NCI-H226 (cell line): ENCODE results near the gene C1QB.
A peak's percentile ranks its signal among the peaks of the same experiment; 100 is the strongest.

ENCODE experiments used
- DNase-seq: peaks from one replicate; pipeline ENCODE4 v3.0.0-alpha.2; 2015

The C1QB gene

GRCh38 chr1:22635436-22635835 is 17.6 kb upstream of the C1QB start:
- no peak for DNase-seq

GRCh38 chr1:22636353-22636752 is 16.7 kb upstream of the C1QB start, which contains the start of gene C1QA:
Gene C1QA, plus strand, starts transcription at chr1:22636628. Its CDS starts 989 bp downstream, at chr1:22637617.
- no peak for DNase-seq

DNA sequence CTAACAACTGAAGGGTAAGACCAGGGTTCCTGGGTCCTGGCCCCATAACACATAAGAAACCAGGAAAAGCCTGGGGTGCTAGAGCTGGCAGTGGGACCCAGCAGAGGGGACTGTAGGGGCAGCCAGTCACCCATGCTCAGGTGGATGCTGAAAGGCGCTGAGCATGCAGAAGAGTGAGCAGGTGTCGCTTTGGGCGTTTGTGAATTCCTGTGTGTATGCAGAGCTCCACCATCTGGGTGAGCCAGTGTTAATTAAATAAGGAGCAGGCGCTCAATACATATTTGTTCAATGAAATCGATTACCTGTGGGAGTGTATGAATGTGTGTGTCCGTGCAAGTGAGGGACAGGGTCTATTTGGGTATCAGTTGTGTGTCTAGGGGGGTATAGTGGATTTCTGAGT is 16.1 kb upstream of the C1QB start:
- no peak for DNase-seq

DNA sequence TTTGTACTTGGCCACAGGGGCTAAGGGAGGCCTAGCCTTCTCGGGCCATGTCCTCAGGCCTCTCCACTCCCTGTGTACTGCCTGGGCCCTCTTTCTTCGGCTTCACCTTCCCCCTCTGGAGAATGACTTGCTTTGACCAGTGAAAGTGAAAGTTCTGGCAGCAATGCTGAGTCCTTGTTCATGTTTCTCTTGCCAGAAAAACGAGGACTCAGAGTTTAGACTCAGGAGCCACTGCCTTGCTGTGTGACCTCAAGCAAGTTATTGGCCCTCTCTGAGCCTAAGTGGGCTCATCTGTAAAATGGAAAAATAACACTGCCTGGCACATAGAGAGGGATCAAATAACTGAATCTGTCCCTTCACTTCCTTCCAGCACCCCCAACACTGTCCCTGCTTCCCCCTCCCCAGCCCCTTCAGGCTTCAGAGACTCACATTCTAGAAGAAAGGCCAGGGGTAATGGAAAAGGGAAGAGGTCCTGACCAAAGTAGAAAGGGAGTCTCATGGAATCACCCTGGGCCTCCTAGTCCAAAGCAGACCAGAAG is 15.1 kb upstream of the C1QB start:
- DNase-seq = no peak

DNA sequence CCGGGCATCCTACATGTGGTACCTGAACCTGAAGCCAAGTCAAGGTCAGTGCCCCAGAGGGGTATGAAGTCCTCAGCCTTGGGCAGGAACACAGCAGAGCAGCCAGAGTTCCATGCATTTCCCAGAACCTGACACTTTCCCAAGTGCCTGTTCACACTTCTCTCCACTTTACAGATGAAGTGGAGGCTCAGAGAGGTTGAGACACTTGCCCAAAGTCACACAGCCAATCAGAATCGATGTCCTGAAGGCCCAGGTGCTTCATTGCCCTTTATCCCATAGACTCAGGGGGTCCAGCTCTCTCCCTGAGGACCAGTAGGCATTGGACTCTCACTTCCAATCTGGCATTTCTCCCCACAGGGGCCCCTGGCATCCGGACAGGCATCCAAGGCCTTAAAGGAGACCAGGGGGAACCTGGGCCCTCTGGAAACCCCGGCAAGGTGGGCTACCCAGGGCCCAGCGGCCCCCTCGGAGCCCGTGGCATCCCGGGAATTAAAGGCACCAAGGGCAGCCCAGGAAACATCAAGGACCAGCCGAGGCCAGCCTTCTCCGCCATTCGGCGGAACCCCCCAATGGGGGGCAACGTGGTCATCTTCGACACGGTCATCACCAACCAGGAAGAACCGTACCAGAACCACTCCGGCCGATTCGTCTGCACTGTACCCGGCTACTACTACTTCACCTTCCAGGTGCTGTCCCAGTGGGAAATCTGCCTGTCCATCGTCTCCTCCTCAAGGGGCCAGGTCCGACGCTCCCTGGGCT is 14.4 kb upstream of the C1QB start:
- DNase-seq = no peak

DNA sequence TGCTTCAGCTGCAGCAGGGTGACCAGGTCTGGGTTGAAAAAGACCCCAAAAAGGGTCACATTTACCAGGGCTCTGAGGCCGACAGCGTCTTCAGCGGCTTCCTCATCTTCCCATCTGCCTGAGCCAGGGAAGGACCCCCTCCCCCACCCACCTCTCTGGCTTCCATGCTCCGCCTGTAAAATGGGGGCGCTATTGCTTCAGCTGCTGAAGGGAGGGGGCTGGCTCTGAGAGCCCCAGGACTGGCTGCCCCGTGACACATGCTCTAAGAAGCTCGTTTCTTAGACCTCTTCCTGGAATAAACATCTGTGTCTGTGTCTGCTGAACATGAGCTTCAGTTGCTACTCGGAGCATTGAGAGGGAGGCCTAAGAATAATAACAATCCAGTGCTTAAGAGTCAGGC is 13.8 kb upstream of the C1QB start:
- DNase-seq = no peak

GRCh38 chr1:22641247-22641646 is 11.8 kb upstream of the C1QB start:
- no peak for DNase-seq

- DNase-seq = peak; percentile 24
These were observed 11.0 kb upstream of the C1QB start for GRCh38 chr1:22641906-22642636.

GRCh38 chr1:22643381-22643780 is 9.7 kb upstream of the C1QB start, which contains the start of gene C1QC:
Gene C1QC, plus strand, starts transcription at chr1:22643633. Its CDS starts 391 bp downstream, at chr1:22644024.
- no peak for DNase-seq

- no peak for DNase-seq
These were observed 9.1 kb upstream of the C1QB start for GRCh38 chr1:22643928-22644327.

- no peak for DNase-seq
These were observed 7.1 kb upstream of the C1QB start for GRCh38 chr1:22645931-22646330.

- no peak for DNase-seq
These were observed 6.7 kb upstream of the C1QB start for GRCh38 chr1:22646384-22646783.

DNA sequence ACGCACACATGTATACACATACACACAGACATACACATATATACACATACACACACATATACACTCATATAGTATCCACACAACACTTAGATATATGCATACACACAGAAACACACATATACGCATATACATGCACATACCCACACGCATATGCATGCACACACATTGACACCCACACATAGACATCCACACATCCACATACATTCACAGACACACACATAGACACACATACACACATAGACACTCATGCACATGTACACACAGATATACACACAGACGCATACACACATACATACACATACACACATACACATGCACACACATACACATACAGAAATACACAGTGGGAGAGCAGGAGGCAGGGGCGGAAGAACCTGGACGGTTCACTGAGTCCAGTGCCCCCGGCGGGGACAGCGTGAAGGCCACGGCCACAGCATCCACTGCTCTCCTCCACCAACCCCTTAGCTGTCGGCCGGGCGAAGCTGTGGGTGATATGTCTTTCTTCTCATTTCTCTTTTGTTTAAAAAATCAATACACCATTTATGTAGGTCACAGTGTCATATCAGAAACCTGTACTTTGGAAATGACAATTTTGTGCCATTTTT is 2.8 kb upstream of the C1QB start:
- DNase-seq = no peak

DNA sequence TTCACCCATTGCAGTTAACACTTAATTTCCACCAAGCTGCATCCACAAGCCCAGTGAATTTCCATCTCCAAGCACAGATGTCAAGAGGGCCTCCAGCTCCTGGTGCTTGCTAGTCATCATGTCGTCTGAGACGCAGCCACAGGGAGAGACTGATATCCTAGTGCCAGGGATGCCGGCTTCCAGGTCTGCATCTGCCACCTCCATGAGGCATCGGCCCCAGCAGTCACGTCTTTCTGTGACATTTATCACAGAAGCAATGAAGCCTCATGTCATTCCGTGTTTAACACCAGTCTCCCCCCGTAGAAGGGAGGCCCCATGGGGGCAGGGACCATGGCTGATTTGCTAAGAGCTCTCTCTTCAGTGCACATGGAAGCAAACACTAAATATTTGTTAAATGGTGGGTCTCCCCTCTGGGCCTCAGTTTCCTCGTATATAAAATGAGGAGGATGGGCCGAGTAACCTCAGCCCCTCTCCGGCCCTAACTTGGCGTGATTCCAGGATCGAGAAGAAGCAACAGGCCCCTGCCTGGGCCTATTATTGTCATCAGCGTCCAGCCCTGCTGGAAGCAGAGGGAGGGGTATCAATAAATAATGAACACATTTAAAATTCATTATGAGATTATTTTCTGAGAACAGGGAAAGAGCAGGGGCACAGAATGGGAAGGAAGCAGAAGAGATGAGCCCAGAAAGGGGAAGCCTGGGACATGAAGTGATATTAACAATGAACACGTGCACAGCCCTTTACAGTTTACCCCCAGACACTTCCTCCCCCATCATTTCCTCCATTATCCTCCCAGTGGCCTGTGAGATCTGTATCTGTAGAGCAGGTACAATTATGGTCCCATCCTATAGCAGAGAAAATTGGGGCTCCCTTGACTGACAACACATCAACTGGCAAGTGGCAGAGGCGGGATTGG is 837 bp upstream of the C1QB start:
- DNase-seq = no peak

- no peak for DNase-seq
These were observed 1.7 kb downstream of the C1QB start for GRCh38 chr1:22654692-22655091.

DNA sequence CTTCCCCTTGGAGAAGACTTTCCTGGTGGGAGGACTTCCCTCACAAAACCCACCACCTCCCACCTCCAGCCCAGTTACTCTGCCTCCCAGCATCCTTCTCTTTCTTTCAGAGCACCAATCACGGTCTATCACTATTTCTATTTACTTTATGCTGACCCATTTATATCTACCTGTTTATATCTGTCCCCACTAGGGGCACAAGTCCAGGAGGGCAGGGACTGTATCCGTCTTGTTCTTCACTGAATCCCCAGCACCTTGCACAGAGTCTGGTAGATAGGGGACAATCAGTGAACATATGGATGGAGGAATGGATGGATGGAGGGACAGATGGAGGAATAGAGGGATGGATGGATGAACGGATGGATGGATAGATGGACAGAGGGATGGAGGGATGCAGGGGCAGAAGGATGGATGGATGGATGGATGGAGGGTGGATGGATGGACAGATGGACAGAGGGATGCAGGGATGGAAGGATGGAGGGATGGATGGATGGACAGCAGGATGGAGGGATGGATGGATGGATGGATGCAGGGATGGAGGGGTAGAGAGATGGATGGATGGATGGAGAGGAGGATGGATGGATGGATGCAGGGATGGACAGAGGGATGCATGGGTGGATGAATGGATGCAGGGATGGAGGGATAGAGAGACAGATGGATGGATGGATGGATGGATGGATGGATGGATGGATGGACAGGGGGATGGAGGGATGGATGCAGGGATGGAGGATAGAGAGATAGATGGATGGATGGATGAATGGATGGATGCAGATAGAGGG is 5.5 kb downstream of the C1QB start:
- DNase-seq = no peak

DNA sequence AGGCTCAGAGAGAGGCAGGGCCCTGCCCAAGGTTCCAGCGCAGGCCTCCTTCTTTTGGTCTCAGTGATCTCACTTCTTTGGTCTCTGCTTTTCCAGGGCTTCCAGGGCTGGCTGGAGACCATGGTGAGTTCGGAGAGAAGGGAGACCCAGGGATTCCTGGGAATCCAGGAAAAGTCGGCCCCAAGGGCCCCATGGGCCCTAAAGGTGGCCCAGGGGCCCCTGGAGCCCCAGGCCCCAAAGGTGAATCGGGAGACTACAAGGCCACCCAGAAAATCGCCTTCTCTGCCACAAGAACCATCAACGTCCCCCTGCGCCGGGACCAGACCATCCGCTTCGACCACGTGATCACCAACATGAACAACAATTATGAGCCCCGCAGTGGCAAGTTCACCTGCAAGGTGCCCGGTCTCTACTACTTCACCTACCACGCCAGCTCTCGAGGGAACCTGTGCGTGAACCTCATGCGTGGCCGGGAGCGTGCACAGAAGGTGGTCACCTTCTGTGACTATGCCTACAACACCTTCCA is 7.7 kb downstream of the C1QB start:
- no peak for DNase-seq

DNA sequence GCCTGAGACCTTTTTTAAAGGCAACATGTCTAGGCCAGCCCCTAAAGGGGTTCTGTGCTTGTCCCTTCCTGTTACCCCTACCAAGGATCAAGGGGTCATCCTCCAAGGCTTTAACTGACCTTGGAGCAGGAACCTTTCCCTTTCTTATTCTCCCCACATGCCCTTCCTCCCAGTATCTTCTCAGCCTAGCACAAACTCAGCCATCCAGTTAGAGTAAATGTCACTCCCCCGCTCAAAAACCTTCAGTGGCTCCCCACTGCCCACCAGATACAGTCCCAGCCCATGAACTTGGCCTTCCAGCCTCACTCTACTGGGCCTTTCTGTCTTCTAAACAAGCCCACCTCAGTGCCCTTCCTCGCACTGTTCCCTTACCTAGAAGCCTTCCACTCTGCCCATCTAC is 8.8 kb downstream of the C1QB start:
- no peak for DNase-seq

DNA sequence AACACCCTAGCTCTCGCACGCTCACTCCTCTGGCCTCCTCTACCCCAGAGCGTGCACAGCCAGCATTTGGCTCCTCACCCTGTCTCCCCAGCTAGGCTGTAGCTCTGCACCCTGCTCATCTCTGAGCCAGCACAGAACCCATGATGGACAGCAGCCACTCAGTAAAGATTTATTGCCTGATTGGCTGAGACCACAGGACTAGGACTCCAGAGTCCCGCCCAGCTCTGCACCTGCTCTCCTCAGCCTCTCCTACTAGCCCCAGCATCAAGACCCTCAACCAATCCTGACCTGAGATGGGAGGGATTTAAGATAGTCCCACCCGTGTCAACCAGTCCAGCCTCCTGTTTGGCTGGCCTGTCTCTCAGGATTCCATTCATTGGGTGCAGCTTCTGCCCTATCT is 9.3 kb downstream of the C1QB start:
- peak; percentile 54 for DNase-seq

GRCh38 chr1:22662986-22663408 is 10.0 kb downstream of the C1QB start:
- no peak for DNase-seq

DNA sequence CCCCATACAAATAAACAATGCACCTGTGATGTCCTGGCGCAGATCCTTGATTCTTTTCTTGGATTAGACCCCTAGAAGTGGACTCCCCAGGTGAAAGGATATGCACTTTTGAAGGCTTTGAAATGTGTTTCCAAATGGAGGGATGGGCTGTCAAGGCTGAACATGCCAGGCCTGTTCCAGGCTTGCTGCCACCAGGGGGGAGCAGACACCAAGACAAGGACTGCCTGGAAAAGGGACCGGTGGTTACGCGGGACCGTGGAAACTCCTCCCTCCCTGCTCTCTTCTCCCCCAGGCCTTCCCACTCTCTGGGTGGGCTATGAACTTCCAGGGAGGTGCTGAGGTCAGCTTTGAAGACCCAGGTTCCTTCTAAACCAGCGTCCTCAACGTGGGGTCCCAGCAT is 12.7 kb downstream of the C1QB start:
- no peak for DNase-seq
